Stimulated activated naive CD8-positive, alpha-beta T cell treated with anti-CD3 and anti-CD28 coated beads, Interleukin-15, amount 100 ng/mL, for 72 hours (primary cell): ENCODE measurements around the gene UGT1A5.
"Not testable (repeated sequence)": the region's sequence is repeated elsewhere in the genome, so short reads cannot be mapped to it uniquely, and the experiment has no call there.

Source experiments
- ATAC-seq: fragments of 150-1000 bp; cut with Tn5 transposase; 2 replicates; pipeline ENCODE4 v1.10.0; 2021; ENCODE audit warnings: mild to moderate bottlenecking, moderate library complexity
- DNase-seq, 2 donors: peaks; one replicate each; pipeline ENCODE4 v3.0.0; 2021 to 2022
- H3K27ac Mint-ChIP-seq, 2 donors: one replicate each; pipeline ENCODE4 v1.8.0; 2022; ENCODE audit warnings: mild to moderate bottlenecking in 2 of 2, mixed read lengths in 2 of 2, moderate library complexity in 2 of 2
- H3K27me3 Mint-ChIP-seq: one replicate; pipeline ENCODE4 v1.8.0; 2022; ENCODE audit warnings: mixed read lengths
- H3K4me1 Mint-ChIP-seq: one replicate; pipeline ENCODE4 v1.8.0; 2022; ENCODE audit warnings: mild to moderate bottlenecking, mixed read lengths
- H3K4me3 Mint-ChIP-seq, 2 donors: one replicate each; pipeline ENCODE4 v1.8.0; 2022; ENCODE audit warnings: mild to moderate bottlenecking in 2 of 2, mixed read lengths in 2 of 2, moderate library complexity in 1 of 2
- H3K9me3 Mint-ChIP-seq, 2 donors: one replicate each; pipeline ENCODE4 v1.8.0; 2022; ENCODE audit warnings: mixed read lengths in 2 of 2

The UGT1A5 gene

DNA sequence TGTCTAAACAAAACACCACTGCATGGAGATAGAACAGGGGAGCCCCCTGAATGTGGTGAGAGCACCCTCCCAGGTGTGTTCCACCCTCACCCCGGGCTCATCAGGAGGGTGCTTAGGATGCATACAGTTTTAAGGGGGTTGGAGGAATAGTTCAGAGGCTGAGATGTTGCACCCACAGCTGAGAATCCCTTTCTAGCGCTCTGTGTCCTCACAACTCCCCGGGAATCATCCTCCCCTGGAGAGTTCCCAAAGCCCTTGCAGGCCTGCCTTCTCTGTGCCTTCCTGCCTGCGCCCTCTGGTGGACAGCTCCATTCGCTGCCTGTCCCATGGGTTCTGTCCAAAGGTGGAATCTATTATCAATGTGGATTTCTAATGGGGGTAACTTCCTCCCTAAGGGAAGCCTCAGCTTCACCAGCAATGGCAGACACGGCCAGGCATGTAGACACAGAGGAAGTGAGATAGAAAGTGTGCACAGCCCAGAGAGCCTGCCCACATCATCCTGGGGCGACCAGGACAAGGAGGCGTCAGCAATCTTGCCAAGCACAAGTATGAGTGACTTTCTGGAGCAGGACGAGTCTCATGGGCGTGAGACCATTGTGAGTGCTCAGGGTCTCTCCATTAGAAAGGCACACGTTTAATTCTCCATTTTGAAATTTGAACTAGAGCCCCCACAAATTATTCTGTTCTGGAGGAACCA is 1.2 kb upstream of the UGT1A5 start:
- Mint-ChIP-seq H3K27me3 (peaks cover 33% of the 10 kb centered on the region), H3K4me3 (no peak overlapping the region), H3K9me3 (no peaks in the 10 kb centered on the region), H3K27ac (no peak overlapping the region), H3K4me1 (peaks cover 24% of the 10 kb centered on the region)
- peak; percentile 80 for ATAC-seq
- peak; percentile 59 to 64 for DNase-seq

DNA sequence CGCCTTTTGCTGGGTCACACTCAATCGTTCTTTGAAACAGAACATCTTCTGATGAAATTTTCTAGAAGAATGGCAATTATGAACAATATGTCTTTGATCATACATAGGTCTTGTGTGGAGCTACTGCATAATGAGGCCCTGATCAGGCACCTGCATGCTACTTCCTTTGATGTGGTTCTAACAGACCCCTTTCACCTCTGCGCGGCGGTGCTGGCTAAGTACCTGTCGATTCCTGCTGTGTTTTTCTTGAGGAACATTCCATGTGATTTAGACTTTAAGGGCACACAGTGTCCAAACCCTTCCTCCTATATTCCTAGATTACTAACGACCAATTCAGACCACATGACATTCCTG is 532 bp downstream of the UGT1A5 start:
- ATAC-seq: no peak
- Mint-ChIP-seq H3K9me3 (no peaks in the 10 kb centered on the region), H3K4me3 (no peak overlapping the region), H3K27me3 (peaks cover 51% of the 10 kb centered on the region), H3K4me1 (peaks cover 24% of the 10 kb centered on the region), H3K27ac (no peak overlapping the region)
- DNase-seq: no peak

GRCh38 chr2:233714121-233714520 is 1.4 kb downstream of the UGT1A5 start:
- ATAC-seq (no peak), DNase-seq (no peak)
- Mint-ChIP-seq H3K27me3 (peaks cover 60% of the 10 kb centered on the region), H3K4me3 (no peak overlapping the region), H3K4me1 (peaks cover 24% of the 10 kb centered on the region), H3K9me3 (no peaks in the 10 kb centered on the region), H3K27ac (no peak overlapping the region)

- H3K4me1 Mint-ChIP-seq: peaks cover 11% of the 10 kb centered on the region
- no peaks in the 10 kb centered on the region for H3K9me3 Mint-ChIP-seq
- no peak within 1 kb of the TSS for H3K4me3 Mint-ChIP-seq
- H3K27ac Mint-ChIP-seq: no peak within 1 kb of the TSS
- H3K27me3 Mint-ChIP-seq: peaks cover 56% of the 10 kb centered on the region
- DNase-seq (no peak), ATAC-seq (no peak)
Measured at GRCh38 chr2:233718552-233718951, 5.8 kb downstream of the UGT1A5 start, which contains the start of gene UGT1A4. TSS of gene UGT1A4 (plus strand) at chr2:233718736. CDS start at chr2:233718821, 85 bp downstream.

- ATAC-seq (no peak), DNase-seq (no peak)
- H3K4me3 Mint-ChIP-seq: no peak within 1 kb of the TSS
- H3K27me3 Mint-ChIP-seq: peaks cover 53% of the 10 kb centered on the region
- H3K4me1 Mint-ChIP-seq: no peaks in the 10 kb centered on the region
- peaks cover 0 to 8% of the 10 kb centered on the region in 2 donors for H3K9me3 Mint-ChIP-seq
- no peak within 1 kb of the TSS for H3K27ac Mint-ChIP-seq
Measured at GRCh38 chr2:233728723-233729301, 16.1 kb downstream of the UGT1A5 start, which contains the start of gene UGT1A3. TSS of gene UGT1A3 (plus strand) at chr2:233729042. CDS start at chr2:233729127, 85 bp downstream.

DNA sequence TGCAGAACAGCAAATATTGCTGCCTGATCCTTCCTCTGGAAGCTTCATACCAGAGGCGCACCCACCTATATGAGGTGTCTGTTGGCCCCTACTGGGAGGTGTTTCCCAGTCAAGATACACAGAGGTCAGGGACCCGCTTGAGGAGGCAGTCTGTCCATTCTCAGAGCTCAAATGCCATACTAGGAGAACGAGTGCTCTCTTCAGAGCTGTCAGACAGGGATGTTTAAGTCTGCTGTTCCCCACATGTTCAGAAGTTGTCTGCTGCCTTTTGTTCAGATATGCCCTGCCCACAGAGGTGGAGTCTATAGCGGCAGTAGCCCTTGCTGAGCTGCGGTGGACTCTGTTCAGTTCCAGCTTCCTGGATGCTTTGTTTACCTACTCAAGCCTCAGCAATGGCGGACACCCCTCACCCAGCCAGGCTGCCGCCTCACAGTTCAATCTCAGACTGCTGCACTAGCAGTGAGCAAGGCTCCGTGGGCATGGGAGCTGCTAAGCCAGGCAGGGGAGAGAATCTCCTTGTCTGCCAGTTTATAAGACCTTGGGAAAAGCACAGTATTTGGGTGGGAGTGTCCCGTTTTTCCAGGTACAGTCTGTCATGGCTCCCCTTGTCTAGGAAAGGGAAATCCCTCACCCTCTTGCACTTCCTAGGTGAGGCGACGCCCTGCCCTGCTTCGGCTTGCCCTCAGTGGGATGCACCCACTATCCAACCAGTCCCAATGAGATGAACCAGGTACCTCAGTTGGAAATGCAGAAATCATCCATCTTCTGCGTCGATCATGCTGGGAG is 24.4 kb downstream of the UGT1A5 start:
- ATAC-seq, H3K9me3 Mint-ChIP-seq, H3K4me1 Mint-ChIP-seq, H3K4me3 Mint-ChIP-seq, DNase-seq, H3K27ac Mint-ChIP-seq: not testable (repeated sequence)
- H3K27me3 Mint-ChIP-seq: peaks cover 62% of the 10 kb centered on the region

DNA sequence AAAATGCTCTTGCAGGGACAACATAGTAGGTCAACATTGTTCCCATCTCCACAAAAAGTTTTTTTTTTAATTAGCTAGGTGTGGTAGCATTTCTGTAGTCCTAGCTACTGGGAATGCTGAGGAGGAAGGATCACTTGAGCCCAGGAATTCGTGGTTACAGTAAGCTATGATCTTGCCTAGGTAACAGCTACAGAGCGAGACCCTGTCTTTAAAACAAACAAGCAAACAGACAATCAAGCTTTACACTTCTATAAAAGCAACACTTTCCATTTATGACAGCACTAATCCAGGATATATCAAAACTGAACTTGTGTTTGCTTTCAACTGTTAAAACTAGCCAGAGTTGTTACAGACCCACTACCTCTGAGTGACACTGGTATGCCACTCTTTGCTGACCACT is 28.2 kb downstream of the UGT1A5 start:
- ATAC-seq: no peak
- no peak for DNase-seq
- Mint-ChIP-seq H3K27ac (no peak overlapping the region), H3K27me3 (peaks cover 42% of the 10 kb centered on the region), H3K9me3 (no peaks in the 10 kb centered on the region), H3K4me1 (no peaks in the 10 kb centered on the region), H3K4me3 (no peak overlapping the region)

GRCh38 chr2:233743464-233744259 is 31.0 kb downstream of the UGT1A5 start:
- no peak overlapping the region for H3K27ac Mint-ChIP-seq
- no peaks in the 10 kb centered on the region for H3K9me3 Mint-ChIP-seq
- no peak for DNase-seq
- no peaks in the 10 kb centered on the region for H3K4me1 Mint-ChIP-seq
- H3K4me3 Mint-ChIP-seq: no peak overlapping the region
- H3K27me3 Mint-ChIP-seq: peaks cover 45% of the 10 kb centered on the region
- no peak for ATAC-seq

- H3K4me1 Mint-ChIP-seq: no peaks in the 10 kb centered on the region
- H3K27me3 Mint-ChIP-seq: peaks cover 44% of the 10 kb centered on the region
- DNase-seq: no peak
- no peak overlapping the region for H3K4me3 Mint-ChIP-seq
- peak overlapping the region in 1 of 2 donors; percentile 75 for H3K27ac Mint-ChIP-seq
- no peak for ATAC-seq
- H3K9me3 Mint-ChIP-seq: peaks cover 8% of the 10 kb centered on the region in 2 donors
Measured at GRCh38 chr2:233745073-233745755, 32.5 kb downstream of the UGT1A5 start.

DNA sequence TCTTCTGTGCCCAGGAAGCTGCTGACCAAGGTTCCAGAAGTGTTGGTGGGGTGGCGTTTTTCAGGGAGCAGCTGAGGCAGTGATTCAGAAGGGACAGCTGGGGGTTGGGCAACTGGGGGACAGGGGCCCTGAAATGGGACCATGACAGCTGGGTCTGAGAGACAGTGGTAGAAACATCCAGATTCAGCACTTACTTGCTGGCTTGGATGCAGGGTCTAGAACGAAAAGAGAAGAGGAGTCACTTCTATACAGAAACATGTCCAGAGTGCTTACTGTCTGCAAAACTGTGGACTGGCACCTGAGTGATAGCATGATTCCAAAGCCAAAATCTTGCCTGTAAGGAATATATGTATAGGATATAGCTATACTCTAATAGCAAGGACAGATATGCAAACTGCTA is 33.1 kb downstream of the UGT1A5 start:
- peak overlapping the region in 1 of 2 donors; percentile 75 for H3K27ac Mint-ChIP-seq
- peaks cover 8 to 15% of the 10 kb centered on the region in 2 donors for H3K9me3 Mint-ChIP-seq
- not testable (repeated sequence) for DNase-seq, ATAC-seq, H3K4me3 Mint-ChIP-seq, H3K4me1 Mint-ChIP-seq
- peaks cover 42% of the 10 kb centered on the region for H3K27me3 Mint-ChIP-seq

DNA sequence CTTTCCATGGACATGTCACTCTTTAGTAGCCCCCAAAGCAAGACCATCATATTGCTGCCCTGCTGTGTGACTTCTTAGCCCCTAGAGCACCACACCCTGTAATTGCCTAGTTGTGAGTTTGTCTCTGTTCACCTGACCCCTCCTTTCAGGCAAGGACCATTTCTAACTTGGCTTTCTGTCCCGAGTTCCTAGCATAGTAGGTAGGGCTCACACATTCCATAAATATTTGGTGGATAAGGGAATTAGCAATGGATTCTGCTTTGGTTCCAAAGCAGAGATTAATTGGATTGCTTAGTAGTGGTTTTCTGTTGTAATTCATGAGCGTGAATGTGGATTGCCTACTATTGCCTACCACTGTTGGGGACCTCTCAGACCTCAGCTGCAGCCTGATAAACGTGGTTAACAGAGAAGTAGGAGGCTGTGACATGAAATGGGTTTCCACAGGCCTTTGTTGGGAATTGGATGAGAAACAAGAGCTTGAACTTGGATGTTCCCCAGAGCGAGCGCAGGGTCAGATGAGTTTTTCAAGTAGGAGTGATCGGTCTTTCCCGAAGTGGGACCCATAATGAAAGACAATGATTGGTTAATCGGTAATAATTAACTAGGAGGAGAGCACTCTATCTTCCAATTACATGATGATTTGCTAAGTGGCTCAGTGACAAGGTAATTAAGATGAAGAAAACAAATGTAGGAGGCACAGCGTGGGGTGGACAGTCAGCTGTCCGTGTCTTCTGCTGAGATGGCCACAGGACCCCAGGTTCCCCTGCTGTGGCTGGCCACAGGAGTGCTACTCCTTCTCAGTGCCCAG is 34.0 kb downstream of the UGT1A5 start:
- DNase-seq (no peak), ATAC-seq (no peak)
- H3K9me3 Mint-ChIP-seq: peaks cover 11 to 23% of the 10 kb centered on the region in 2 donors
- peaks cover 42% of the 10 kb centered on the region for H3K27me3 Mint-ChIP-seq
- H3K27ac Mint-ChIP-seq: no peak overlapping the region
- H3K4me3 Mint-ChIP-seq: no peak overlapping the region
- H3K4me1 Mint-ChIP-seq: no peaks in the 10 kb centered on the region

GRCh38 chr2:233747283-233747544 is 34.5 kb downstream of the UGT1A5 start:
- peaks cover 42% of the 10 kb centered on the region for H3K27me3 Mint-ChIP-seq
- no peak for ATAC-seq
- H3K27ac Mint-ChIP-seq: no peak overlapping the region
- H3K4me1 Mint-ChIP-seq: no peaks in the 10 kb centered on the region
- H3K4me3 Mint-ChIP-seq: no peak overlapping the region
- no peak for DNase-seq
- peaks cover 14 to 27% of the 10 kb centered on the region in 2 donors for H3K9me3 Mint-ChIP-seq

DNA sequence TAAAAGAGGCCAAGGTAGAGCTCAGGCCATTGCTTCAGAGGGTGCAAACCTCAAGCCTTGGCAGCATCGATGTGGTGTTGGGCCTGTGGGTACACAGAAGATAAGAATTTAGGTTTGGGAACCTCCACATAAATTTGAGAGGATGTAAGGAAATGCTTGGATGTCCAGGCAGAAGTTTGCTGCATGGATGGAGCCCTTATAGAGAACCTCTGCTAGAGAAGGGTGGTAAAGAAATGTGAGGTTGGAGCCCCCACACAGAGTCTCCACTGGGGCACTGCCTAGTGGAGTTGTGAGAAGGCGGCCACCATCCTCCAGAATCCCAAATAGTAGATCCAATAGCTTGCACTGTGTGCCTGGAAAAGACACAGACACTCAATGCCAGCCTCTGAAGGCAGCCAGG is 38.0 kb downstream of the UGT1A5 start:
- not testable (repeated sequence) for H3K4me3 Mint-ChIP-seq, H3K4me1 Mint-ChIP-seq, DNase-seq, H3K27ac Mint-ChIP-seq, ATAC-seq
- peaks cover 36% of the 10 kb centered on the region for H3K27me3 Mint-ChIP-seq
- peaks cover 14 to 27% of the 10 kb centered on the region in 2 donors for H3K9me3 Mint-ChIP-seq

- not testable (repeated sequence) for H3K27ac Mint-ChIP-seq, H3K4me3 Mint-ChIP-seq, ATAC-seq, DNase-seq, H3K4me1 Mint-ChIP-seq
- Mint-ChIP-seq H3K9me3 (peaks cover 14 to 27% of the 10 kb centered on the region in 2 donors), H3K27me3 (peaks cover 33% of the 10 kb centered on the region)
Measured at GRCh38 chr2:233751212-233752009, 38.7 kb downstream of the UGT1A5 start.
